HG03039 (cell line): Measurements from ENCODE around the gene DES.

ENCODE experiments used
- ATAC-seq: cut with Tn5 transposase; IDR thresholded peaks from one replicate; pipeline ENCODE4 v1.9.1; 2021; ENCODE audit warnings: mild to moderate bottlenecking, moderate library complexity; ENCODE audit not compliant: unreplicated experiment

DES gene

GRCh38 chr2:219470429-219470828, 52.3 kb downstream of the DES start:
- ATAC-seq: no peak

DNA sequence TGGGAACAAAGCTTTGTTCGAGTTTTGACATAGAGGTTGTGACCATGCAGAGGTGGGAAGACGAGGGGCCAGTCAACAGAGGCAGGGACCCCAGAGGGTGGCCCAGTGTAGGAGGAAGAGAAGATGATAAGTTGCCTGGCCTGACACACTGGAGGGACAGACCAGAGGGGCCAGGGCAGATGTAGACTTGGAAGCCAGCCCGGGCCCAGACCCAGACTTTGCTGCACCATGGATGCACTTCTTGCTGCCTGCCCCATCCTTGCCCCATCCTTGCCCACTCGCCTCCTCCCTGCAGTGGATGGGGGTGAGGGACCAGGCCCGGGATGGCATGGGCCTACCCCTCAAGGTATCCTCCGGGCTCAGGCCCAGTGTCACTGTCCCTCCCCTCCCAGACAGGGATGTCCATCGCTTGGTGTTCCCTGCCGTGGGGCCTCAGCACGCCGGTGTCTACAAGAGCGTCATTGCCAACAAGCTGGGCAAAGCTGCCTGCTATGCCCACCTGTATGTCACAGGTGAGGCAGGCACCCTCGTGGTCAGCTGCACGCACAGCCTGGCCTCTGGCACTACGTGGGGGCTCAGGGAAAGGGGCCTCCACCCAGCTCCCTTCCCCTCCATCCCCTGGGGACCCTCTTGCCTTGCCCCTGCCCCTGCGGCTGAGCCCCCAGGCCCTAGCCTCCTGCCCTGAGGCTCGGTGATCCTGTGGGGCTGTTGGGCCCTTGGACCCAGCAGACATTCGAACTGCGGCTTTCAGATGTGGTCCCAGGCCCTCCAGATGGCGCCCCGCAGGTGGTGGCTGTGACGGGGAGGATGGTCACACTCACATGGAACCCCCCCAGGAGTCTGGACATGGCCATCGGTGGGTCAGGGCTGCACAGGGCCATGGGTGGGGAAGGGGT, 53.5 kb downstream of the DES start:
- no peak for ATAC-seq

- no peak for ATAC-seq
Observed at GRCh38 chr2:219472629-219473187, 54.5 kb downstream of the DES start.

DNA sequence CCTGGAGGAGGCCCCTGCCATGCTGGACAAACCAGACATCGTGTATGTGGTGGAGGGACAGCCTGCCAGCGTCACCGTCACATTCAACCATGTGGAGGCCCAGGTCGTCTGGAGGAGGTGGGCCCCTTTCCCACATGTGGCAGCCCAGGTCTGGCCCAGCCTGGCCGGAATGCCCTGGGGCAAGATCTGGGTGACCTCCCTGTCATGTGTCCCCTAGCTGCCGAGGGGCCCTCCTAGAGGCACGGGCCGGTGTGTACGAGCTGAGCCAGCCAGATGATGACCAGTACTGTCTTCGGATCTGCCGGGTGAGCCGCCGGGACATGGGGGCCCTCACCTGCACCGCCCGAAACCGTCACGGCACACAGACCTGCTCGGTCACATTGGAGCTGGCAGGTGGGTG, 55.3 kb downstream of the DES start:
- no peak for ATAC-seq

DNA sequence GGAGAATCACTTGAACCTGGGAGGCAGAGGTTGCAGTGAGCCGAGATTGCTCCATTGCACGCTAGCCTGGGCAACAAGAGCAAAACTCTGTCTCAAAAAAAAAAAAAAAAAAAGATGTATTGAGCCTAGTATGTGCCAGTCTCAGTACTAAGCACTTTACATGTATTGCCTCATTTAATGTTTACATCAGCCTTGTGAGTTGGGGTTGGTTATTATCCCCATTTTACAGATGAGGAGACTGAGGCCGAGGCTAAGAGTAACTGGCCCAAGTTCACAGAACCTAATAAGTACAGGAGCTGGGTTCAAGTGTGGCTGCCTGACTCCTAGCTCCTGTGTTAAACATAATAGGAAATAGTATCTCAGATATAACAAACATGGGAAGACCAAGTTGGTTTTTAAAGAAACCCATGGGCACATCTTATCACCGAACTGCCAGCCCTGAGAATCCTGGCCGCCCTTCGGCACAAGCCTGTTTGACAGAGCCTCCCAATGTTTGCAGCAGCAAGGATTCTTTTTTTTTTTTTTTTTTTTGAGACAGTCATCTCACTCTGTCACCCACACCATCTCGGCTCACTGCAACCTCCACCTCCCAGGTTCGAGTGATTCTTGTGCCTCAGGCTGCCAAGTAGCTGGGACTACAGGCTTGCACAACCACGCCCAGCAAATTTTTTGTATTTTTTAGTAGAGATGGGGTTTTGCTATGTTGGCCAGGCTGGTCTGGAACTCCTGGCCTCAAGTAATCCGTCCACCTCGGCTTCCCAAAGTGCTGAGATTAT, 56.3 kb downstream of the DES start:
- no peak for ATAC-seq

GRCh38 chr2:219475278-219475677, 57.1 kb downstream of the DES start:
- ATAC-seq: no peak

- no peak for ATAC-seq
Observed at GRCh38 chr2:219475697-219476651, 57.8 kb downstream of the DES start.
